CD4-positive, alpha-beta T cell treated with Interleukin-10 for 1 hour (primary cell): ENCODE results near the gene DHPS.
"Not testable (repeated sequence)": the region's sequence is repeated elsewhere in the genome, so short reads cannot be mapped to it uniquely, and the experiment has no call there.

ENCODE experiments used
- DNase-seq: peaks from one replicate; pipeline ENCODE4 v3.0.0-alpha.2; 2020

Gene DHPS

GRCh38 chr19:12705169-12705568, 23.5 kb upstream of the DHPS start:
- no peak for DNase-seq

GRCh38 chr19:12703046-12703445, 21.4 kb upstream of the DHPS start:
- no peak for DNase-seq

DNA sequence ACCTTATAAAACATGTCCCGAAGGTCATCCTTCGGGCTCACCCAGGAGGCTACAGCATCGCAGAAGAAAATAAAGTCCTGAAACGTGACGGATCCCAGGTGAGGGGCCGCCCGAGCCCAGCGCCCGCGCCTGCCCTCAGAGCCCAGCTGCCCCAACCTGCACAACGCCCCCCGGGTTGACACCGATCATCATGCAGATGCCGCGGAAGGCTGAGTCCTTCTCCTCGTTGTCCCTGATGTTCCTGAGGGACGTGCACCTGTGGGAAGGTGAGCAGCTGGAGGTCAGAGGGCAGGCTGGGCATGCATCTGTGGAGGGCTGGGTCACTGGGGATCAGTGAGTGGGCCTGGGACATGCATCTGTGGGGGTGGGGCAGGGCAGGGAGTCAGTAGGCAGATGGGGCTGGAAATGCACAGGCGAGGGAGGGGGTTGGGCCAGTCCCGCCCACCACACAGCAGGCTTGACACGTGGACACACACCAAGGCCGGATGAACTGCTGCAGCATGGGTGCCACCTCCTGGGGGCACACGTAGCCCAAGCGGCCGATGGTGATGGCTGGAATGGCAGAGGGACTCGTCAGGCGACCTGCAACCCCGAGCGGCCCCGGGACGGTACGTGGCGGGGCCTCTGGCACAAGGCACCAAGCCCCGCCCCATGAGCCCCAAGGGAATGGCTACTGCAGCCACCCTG, 20.1 kb upstream of the DHPS start:
- DNase-seq = no peak

DNA sequence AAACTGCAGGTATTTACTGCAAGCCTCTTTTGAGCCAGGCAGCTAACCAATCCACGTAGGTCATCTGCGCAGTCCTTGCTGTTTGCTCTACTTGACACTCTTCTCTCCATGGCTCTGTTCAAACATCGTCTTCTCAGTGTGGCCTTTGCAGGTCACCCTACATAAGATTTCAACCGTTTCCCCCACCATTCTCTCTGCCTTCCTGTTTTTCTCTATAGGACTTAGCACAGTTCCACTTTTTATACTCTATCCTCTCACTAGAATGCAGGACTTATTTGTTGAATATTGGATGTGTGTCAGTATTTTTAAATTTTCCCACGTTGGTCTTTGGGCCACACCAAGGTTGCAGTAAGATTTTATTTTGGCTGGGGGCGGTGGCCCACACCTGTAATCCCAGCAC, 16.5 kb upstream of the DHPS start:
- DNase-seq = no peak

GRCh38 chr19:12697425-12697824, 15.7 kb upstream of the DHPS start:
- not testable (repeated sequence) for DNase-seq

GRCh38 chr19:12696366-12697335, 15.0 kb upstream of the DHPS start, which contains the start of gene FBXW9:
TSS of gene FBXW9 (minus strand) at chr19:12696631. CDS start at chr19:12696581, 50 bp downstream.
- DNase-seq = peak; percentile 97

DNA sequence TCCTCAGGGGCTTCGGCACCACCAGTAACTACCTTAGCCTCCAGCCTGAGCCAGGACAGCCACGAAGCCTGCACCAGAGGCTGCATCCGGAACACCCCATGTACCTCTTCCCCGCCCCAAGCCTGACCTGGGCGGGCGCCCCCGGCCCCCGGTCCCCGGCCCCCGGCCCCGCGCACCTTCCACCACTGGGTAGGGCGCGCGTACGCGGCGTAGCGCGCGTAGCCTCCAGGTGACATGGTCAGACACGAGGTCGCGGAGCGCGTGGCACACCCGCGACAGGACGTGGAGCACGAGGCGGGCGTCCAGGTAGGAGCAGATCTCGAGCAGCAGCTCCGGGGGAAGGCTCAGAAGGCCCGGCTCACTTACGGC, 14.3 kb upstream of the DHPS start:
- DNase-seq = peak; percentile 9

GRCh38 chr19:12695514-12695913, 13.8 kb upstream of the DHPS start:
- no peak for DNase-seq

GRCh38 chr19:12695096-12695495, 13.4 kb upstream of the DHPS start:
- no peak for DNase-seq

- DNase-seq = no peak
Observed at GRCh38 chr19:12694641-12695040, 13.0 kb upstream of the DHPS start.

DNA sequence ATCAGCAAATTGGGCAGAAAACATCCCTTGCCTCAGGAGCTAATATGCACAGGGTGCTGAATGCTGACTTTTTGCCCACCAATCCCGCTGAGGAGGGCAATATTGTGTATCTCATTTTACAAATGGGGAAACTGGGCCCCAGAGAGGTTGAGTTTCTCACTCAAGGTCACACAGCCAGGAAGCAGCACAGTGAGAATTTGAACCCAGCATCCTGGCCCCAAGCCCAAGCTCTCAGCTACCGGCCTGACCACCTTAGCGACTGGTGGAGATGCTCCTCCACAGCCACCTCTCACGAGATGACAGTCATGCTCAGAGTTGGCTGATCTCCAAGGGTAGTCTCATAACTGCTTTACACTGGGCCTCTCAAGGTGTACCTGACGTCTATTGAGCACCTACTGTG, 11.3 kb upstream of the DHPS start:
- DNase-seq = no peak

- no peak for DNase-seq
Observed at GRCh38 chr19:12689581-12690216, 8.0 kb upstream of the DHPS start.

DNA sequence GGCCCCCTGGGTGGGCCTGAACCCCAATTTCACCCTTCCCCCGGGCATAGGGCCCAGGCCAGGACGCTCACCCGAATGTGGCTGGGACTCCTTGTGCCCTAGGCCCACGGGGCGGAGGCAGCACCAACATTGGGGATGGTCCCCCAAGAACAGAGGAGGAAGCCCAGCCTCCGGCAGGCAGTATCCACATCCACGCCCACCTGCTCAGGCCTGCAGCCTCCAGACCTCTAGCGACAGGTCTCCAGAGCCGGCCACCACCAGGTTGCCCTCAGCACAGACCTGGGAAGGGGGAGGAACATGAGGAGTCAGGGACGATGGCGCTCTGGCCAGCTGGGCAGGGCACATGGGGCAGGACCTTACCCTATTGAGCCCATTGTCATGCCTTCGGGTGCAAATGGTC, 7.3 kb upstream of the DHPS start:
- DNase-seq = no peak

DNA sequence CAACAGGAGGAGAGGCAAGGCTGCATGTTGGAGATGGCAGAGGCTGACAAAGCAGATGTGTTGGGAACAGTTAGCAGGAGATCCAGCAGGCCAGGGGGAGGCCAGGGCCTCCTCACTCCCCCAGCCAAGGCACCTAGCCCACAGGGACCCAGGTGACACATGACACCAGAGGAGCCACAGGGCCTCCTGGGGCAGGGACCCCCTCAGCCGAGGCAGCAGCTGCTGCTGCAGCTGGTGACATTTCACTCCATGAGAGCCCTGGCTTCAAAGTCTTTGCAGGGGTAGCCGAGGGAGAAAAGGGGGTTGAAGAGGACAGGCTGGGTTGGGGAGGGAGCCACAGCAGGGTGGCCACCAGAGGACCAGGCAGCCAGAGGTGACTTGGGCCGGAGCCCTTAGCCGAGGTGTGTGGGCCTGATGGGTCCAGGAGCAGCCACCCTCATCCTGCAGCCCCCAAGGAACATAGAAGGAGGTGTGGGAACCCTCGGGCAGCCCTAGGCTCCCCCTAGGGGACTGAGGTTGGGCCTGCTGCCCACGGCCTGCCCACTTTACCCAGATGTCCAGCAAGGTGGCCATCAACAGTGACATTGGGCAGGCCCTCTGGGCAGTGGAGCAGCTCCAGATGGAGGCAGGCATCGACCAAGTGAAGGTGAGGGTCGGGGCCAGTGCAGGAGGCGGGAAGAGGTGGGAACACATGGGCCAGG, 6.0 kb upstream of the DHPS start, which contains the start of gene GNG14:
TSS of gene GNG14 (plus strand) at position 503 of the 701 bp plus-strand sequence. CDS start at position 554, 51 bp downstream.
- no peak for DNase-seq

DNA sequence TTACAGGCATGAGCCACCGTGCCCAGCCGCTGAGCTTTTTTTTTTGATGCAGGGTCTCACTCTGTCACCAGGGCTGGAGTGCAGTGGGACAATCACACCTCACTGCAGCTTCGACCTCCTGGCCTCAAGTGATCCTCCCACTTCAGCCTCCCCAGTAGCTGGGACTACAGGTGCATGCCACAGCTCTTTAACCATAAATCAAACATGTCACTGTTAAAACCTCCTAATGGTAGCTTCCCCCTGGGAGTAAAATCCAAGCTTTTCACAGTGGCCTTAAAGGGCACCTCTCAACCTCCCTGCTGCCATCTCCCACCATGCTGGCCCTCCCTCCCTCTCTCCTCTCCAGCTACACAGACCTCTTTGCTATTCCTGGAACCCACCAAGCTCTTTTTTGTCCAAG, 4.2 kb upstream of the DHPS start:
- no peak for DNase-seq

GRCh38 chr19:12680034-12680433, 1.6 kb downstream of the DHPS start:
- DNase-seq = no peak

- not testable (repeated sequence) for DNase-seq
Observed at GRCh38 chr19:12678039-12678438, 3.6 kb downstream of the DHPS start.

DNA sequence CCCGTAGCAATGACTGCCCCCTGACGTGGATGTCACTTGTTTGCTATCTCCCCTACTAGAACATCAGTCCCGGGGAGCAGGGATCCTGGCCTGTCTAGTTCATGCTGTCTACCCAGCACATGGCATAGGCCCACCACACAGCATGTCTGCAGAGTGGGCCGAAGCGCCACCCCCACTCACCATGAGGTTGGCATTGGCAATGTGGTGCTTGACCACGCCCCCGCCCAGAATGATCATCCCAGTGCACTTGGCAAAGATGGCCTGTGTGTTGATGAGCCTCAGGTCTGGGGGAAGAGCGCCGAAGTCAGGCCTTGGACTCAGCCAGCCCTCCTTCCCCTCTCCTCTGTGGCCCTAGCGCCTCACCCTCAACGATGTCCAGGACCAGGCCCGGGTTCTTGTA, 4.8 kb downstream of the DHPS start:
- no peak for DNase-seq

- DNase-seq = peak; percentile 84
Observed at GRCh38 chr19:12676384-12676792, 5.3 kb downstream of the DHPS start.

GRCh38 chr19:12675940-12676339, 5.7 kb downstream of the DHPS start:
- no peak for DNase-seq

DNA sequence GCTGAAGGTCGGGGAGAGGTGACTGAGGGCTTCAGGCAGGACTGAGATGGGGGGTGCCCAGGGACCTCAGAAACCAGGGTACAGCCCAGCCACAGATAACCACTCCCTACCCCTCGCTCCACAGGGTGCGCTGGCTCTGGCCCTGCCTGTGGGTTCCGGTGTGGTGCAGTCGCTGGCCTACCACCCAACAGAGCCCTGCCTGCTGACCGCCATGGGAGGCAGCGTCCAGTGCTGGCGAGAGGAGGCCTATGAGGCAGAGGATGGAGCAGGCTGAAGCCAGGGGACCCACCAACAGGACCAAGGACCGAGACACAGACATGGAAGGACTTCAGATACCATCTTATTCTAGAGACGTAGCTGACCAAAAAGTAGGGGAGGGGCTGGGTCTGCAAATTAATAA, 6.3 kb downstream of the DHPS start:
- DNase-seq = no peak

DNA sequence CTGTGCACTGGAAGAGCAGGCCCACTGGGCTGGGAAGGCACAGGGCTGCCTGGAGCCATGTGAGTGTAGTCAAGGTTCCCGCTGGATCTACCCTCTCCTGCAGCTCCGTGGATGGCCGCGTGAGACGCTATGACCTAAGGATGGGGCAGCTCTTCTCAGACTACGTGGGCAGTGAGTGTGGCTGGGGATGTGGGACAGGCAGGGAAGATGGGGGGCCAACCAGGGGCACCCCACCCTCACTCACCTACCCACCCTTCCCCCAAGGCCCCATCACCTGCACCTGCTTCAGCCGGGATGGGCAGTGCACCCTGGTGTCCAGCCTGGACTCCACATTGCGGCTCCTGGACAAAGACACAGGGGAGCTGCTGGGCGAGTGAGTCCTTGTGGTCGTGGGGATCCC, 8.9 kb downstream of the DHPS start:
- DNase-seq = no peak
